IPS DF 19.7 (cell line): ENCODE results near the gene RBM38.
"Not testable (repeated sequence)": the region's sequence is repeated elsewhere in the genome, so short reads cannot be mapped to it uniquely, and the experiment has no call there.

ENCODE experiments used
- DNase-seq: peaks from one replicate; pipeline ENCODE4 v3.0.0-alpha.2; 2013; ENCODE audit warnings: low read depth, low spot score

RBM38 gene

DNA sequence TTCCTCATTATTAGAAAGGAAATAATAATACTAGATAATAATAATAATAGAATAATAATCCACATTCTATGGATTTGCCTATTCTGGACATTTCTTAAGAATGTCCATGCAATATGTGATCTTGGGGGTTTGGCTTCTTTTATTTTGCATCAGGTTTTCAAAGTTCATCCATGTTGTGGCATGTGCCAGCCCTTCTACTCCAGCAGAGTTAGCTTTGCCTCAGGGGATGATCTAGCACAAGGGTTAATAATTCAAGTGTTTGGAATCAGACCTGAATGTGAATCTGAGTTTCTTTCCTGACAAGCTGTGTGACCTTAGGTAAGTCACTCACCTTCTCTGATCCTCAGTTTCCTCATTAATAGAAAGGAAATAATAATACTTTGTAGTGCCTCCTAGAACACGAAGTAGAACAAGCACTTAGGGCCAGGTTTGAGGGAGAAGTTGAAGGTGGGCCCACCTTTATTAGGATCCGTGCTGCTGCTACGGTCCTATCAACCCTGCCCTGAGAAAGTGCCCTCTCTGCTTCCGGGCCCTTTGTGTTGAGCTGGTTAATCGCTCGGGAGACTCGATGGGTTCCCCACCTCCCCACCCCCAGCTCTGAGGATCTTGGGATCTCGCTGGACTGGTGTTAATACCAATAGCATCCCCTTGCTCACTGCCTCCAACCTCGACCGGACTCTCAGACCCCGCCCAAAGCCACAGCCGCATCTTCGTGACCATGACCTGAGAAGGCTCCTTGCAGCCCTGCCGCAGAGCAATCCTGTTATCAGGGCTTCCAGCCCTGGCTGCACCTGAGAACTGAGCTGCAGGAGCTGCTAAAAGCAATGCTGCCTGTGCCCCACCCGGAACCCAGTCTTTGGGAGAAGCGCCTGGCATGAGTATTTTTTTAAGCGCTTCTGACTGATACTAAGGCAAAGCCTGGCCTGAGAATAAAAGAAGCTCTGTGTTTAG, 26.9 kb downstream of the RBM38 start:
- DNase-seq, result no peak

DNA sequence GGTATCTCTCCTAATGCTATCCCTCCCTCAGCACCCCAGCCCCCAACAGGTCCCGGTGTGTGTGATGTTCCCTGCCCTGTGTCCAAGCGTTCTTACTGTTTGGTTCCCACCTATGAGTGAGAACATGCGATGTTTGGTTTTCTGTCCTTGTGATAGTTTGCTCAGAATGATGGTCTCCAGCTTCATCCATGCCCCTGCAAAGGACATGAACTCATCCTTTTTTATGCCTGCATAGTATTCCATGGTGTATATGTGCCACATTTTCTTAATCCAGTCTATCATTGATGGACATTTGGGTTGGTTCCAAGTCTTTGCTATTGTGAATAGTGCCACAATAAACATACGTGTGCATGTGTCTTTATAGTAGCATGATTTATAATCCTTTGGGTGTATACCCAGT, 28.3 kb downstream of the RBM38 start:
- not testable (repeated sequence) for DNase-seq

DNA sequence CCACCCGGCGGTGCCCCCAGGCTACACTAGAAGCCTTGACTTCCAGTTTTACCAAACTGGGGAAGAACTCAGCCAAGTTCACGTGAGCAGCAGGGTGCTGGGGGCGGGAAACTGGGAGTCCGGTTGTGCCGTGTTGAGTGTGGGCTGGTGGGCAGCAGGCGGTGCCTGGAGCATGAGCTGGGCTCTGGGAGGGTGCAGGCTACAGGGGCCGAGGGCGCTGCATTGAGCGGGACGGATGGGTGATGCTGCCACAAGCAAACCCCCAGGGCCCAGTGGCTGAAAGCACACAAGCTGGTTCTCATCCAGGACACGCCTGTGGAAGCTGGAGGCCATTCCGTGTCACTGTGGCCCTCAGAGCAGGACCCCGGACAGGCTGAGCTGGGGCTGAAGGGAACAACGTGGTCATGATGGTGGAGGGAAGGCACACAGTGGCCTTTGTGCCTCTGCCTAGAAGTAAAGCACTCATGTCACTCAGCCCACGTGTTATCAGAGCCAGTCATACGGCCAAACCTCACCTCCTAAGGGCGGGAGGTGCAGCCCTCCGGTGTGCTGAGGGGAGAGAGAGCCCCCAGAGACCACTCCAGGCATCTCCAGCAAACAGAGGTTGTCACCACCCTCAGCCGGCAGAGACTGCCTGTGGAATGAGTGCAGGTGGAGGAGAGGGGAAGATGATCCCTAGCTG, 29.5 kb downstream of the RBM38 start:
- DNase-seq, result no peak

GRCh38 chr20:57421253-57422220, 30.3 kb downstream of the RBM38 start:
- no peak for DNase-seq

GRCh38 chr20:57422254-57422653, 31.1 kb downstream of the RBM38 start:
- no peak for DNase-seq

DNA sequence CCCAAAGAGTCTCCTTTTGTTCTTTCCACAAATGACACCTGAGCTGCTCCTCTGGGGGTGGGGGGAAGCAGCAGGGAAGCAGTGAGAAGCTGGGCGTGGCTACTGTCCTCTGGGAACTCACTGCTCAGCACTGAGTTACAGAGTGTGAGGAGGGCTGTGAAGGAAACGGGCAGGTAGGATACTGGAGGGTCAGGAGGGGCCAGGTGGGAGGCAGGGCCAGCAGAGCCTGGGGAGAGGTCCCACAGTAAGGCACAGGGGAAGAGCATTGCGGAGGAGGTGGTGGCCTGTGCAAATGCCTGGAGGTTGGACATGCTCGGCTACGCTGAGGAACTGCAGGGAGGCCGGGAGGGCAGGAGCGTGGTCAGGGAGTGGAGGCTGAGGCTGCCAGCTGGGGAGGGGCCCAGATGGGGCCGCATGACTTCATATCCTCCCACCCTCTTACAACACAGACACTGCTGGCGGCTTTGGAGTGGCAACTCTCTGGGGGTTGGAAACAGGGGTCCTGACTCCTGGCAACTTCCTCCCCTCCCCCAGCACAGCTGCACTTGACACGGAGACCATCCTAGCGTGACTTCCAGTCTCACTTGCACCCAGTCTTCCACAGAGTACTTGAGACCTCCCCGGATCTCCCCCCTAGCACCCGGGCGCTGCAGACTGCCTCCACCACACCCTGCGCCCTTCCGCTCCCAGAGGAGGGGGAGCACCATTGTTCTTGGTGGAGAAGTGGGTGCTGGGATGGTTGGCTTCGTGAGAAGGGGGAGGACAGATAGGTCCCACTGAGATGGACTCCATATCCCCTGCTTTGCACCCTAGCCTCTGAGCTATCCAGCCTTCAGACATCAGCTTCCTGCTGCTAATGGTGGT, 34.2 kb downstream of the RBM38 start:
- DNase-seq, result no peak

DNA sequence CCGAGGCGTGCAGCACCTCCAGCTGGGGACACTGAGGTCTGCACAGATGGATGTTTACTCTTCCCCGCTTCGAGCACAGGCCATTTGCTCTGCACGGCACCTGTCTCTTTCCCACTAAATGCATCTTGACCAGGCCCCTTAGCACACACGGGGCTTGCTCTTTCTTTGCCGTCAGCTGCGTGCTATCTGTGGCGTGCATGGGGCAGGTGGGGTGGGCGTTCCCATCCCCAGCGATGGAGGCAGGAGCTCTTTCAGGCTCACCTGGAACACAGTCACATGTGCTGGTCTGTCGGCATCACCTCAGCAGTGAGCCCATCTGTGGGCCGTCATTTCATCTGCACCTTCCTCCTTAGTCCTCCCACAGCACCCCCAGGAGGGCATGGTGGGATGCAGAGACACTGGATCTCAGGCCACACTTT, 35.1 kb downstream of the RBM38 start:
- DNase-seq, result no peak

- DNase-seq, result no peak
Observed at GRCh38 chr20:57426831-57427230, 35.6 kb downstream of the RBM38 start.

GRCh38 chr20:57428324-57429158, 37.3 kb downstream of the RBM38 start:
- no peak for DNase-seq

DNA sequence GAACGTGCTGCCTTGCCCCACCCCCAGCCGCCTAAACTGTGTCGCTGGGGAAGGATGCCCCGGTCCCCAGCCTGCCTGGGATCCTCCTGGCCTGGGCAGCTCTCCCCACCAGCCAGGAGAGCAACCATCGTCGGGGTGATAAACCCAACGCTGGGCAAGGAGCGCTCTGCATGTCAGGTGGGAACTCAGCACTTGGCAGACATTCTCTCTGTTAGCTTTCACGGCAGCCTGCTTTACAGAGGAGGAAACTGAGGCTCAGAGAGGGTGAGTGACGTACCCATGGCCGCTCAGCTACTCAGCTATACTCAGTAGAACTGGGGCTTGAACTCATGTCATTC, 37.9 kb downstream of the RBM38 start:
- DNase-seq, result no peak

DNA sequence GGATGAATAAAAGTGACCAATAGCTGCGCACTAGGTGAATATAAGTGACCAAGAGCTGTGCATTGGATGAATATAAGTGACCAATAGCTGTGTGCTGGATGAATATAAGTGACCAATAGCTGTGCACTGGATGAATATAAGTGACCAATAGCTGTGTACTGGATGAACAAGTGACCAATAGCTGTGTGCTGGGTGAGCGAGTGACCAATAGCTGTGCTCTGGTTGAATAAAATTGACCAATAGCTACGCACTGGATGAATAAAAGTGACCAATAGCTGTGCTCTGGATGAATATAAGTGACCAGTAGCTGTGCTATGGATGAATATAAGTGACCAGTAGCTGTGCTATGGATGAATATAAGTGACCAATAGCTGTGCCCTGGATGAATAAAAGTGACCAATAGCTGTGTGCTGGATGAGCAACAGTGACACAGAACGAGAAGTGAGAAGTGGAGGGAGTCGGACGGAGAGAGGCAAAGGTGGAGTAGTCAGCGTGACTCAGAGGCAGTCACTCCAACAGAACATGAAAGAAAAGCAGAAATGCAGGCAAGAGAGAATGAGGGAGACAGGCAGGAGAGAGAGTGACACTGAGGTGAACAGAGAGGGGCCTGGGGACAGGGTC, 38.5 kb downstream of the RBM38 start:
- no peak for DNase-seq

DNA sequence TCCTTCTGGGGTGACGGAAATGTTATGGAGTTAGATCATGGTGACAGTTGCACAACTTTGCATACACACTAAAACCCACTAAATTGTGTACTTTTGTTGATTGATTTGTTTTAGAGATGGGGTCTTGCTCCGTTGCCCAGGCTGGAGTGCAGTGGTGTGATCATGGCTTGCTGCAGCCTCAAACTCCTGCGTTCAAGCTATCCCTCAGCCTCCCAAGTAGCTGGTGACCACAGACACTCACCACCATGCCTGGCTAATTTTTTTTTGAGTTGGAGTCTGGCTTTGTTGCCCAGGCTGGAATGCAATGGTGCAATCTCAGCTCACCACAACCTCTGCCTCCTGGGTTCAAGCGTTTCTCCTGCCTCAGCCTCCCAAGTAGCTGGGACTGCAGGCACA, 39.0 kb downstream of the RBM38 start:
- not testable (repeated sequence) for DNase-seq

DNA sequence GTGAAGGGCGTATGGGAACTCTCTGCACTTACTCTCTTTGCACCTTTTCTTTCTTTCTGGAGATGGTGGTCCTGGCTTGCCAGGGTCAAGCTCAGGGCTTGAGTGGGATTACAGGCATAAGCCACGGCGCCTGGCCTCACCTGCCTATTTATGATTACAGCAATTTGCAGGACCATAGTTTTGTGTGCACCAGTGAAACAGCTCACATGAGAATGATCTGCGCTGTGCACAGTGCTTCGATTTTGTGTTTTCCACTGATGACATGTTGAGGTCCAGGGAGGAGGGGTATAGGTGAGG, 40.3 kb downstream of the RBM38 start:
- no peak for DNase-seq

DNA sequence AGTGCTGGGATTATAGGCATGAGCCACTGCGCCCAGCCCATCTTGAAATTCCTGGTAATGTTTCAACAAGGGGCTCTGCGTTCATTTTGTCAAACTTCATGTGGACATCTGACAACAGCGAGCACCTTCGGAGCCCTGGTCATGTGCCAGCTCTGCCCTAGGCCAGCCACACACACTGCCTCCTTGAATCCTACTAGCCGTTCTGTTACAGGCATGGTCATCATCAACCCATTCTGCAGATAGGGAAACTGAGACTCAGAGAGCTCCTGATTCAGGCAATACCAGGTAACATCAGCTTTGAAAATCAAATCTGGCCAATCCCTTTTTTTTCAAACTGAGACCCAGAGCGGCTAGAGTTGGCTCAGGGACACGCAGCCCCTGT, 41.3 kb downstream of the RBM38 start:
- DNase-seq, result no peak

DNA sequence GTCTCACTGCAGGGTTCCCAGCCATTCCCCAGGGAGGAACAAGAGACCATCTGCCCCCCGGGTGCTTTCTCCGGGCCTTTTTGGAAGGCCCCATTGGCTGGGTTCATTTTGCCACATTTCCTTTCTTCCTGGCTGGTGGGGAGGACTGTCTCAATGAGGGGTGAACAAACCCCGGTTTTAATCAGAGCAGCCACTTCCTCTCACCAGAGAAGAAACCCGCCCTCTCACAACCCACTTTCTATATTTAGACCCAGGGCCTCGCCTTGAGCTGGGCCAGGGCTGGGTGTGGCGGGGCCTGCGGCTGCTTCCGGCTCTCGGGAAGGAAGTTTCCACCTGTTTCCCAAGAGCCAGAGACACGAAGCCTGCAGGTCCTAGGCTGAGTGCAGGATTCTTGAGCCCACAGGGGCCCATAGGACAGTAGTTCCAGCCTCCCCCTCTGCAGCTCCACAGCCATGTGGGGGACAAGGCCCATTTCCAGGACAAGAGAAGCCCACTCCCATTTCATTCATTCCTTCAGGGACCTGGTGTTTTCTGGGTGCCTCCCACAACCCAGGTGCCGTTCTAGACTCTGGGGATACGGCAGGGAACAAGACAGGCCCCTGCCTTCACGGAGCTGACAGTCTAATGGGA, 41.8 kb downstream of the RBM38 start:
- no peak for DNase-seq

- DNase-seq, result no peak
Observed at GRCh38 chr20:57433657-57434389, 42.6 kb downstream of the RBM38 start.

DNA sequence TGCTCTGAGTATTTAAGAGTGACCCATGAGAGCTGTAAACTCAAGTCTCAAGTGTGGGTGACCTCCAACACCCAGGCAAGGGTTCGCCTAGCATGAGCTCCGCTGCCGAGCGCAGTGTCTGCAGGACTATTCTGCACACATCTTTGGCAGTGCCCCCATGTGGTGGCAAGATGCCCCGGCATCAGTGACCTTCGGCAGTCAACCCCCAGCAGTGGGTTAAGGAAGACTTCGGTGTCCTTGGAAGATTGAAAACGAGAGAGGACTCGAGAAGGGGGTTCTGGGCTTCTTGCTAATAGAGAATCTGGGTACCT, 43.1 kb downstream of the RBM38 start:
- DNase-seq, result no peak

DNA sequence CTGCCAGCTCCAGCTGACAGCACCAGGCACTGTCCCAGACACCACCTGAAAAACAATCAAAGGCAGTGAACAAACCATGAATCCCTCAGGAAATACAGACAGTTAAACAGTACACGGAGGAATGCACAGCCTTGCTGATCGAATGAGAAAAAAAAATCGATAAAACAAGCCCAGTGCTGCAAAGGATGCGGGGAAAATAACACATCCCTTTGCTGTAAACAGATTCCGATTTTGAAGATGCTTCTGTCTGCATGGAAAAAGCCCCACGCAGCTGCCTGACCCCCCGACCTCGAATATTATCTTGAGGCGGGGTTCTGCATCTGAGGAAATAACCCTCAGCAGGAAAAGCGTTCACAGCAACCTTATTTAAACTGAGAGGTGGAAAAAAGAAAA, 43.9 kb downstream of the RBM38 start:
- DNase-seq, result no peak
